Measurements from ENCODE around the gene C3orf18.

DNA sequence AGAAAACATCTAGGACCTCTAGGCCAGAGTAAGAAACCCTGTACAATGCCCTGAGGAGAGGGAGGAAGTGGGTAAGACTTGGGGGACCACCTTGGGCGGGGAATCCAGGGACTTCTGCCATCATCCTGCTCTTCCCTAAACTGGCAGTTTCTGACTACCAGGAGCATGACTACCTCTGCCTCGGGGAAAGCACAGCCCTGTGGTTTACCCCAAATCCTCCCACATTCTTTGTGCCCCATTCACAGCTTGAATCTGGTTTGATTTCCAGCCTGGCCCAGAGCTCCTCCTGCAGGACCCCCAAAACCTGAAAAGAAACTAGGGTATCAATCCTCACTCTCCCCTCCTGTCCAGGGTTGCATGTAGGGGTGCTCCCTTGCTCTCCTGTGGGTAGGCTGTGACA, 4.7 kb downstream of the C3orf18 start:
- TF ChIP-seq TAF1 (IDR thresholded peaks at IDR 0.05; ENCODE audit: low read depth, low read length): no peak
- TF ChIP-seq POLR2A (IDR thresholded peaks at IDR 0.05; ENCODE audit: low read depth, low read length): no peak
- no peak for TF ChIP-seq POLR2AphosphoS5 (IDR thresholded peaks at IDR 0.05; ENCODE audit: low read depth, low read length)
- no peak for TF ChIP-seq SPI1 (IDR thresholded peaks at IDR 0.05; ENCODE audit: low read depth, low read length)
- TF ChIP-seq POU2F2 (IDR thresholded peaks at IDR 0.05; ENCODE audit: low read depth, low read length): no peak

Data from GM12891 (cell line).